Panc1 (cell line): ENCODE data around the gene ONECUT3.

ENCODE experiments used
- POLR2AphosphoS5 ChIP-seq: IDR thresholded peaks from 2 replicates; pipeline ENCODE4 v1.6.1; 2012; ENCODE audit warnings: mild to moderate bottlenecking, low read depth, low read length, moderate library complexity
- TF ChIP-seq, protein P1 (sequence below): fragments of 450-650 bp; IDR thresholded peaks from 2 replicates; pipeline ENCODE4 v1.5.1; 2017; ENCODE audit warnings: mild to moderate bottlenecking

DNA sequence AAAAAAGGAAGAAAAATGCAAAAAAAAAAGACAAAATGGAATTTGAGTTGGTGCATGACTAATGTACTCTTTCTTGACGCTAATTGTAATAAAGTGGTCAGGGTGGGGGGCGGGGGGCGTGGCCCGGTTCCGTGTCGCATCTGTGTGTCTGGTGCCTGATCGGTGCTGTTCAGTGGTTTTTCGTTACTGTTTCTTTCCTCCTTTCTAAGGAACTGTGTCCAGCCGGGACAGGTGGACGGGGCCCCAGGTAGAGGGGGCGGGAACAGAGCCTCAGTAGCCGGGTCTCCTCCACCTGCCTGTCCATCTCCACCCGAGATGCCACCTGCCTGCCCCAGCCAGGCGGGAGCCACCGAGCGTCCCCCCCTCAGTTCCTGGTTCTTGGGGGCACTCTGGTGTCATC lies 26.3 kb downstream of the ONECUT3 start:
- TF ChIP-seq, protein P1, sequence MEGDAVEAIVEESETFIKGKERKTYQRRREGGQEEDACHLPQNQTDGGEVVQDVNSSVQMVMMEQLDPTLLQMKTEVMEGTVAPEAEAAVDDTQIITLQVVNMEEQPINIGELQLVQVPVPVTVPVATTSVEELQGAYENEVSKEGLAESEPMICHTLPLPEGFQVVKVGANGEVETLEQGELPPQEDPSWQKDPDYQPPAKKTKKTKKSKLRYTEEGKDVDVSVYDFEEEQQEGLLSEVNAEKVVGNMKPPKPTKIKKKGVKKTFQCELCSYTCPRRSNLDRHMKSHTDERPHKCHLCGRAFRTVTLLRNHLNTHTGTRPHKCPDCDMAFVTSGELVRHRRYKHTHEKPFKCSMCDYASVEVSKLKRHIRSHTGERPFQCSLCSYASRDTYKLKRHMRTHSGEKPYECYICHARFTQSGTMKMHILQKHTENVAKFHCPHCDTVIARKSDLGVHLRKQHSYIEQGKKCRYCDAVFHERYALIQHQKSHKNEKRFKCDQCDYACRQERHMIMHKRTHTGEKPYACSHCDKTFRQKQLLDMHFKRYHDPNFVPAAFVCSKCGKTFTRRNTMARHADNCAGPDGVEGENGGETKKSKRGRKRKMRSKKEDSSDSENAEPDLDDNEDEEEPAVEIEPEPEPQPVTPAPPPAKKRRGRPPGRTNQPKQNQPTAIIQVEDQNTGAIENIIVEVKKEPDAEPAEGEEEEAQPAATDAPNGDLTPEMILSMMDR, result no peak
- no peak; the same call in 1 of the 2 replicates for TF ChIP-seq POLR2AphosphoS5
